ENCODE measurements around the gene KCNIP4. TPM values are rescaled to one million over a fixed set of nuclear protein-coding genes. Genes with fewer than 3 reads are reported as not detected.

The KCNIP4 gene
- total RNA-seq, 1 donor from 2014 or later, result 0.39 TPM

GRCh38 chr4:21749412-21749811 lies 199.2 kb downstream of the KCNIP4 start:
- no peak for TF ChIP-seq EZH2phosphoT487 (IDR thresholded peaks at IDR 0.05)
- no peak for TF ChIP-seq CTCF (IDR thresholded peaks at IDR 0.05)
- no peak for TF ChIP-seq EZH2 (IDR thresholded peaks at IDR 0.05)
- no peak overlapping the region for H3K4me2 ChIP-seq
- no peaks in the 10 kb centered on the region for H4K20me1 ChIP-seq (ENCODE audit: low read depth)
- H3K4me3 Mint-ChIP-seq, result no peak overlapping the region
- H3F3A ChIP-seq (ENCODE audit: low read depth), result no peaks in the 10 kb centered on the region
- H3K36me3 ChIP-seq, result no peaks in the 10 kb centered on the region
- H3K36me3 Mint-ChIP-seq, result no peaks in the 10 kb centered on the region
- no peaks in the 10 kb centered on the region for H3K79me2 ChIP-seq (ENCODE audit: low read depth)
- no peak overlapping the region for H3K27ac Mint-ChIP-seq
- H3K4me1 Mint-ChIP-seq, result no peaks in the 10 kb centered on the region
- DNase-seq (ENCODE audit: low spot score), result no peak
- no peak overlapping the region for H3K4me3 ChIP-seq
- no peak overlapping the region for H3K27ac ChIP-seq
- H3K27me3 ChIP-seq, result no peaks in the 10 kb centered on the region
- no peaks in the 10 kb centered on the region for H3K9me3 ChIP-seq (ENCODE audit: low read depth)
- H3K9me3 Mint-ChIP-seq, result no peaks in the 10 kb centered on the region
- H3K27me3 Mint-ChIP-seq (ENCODE audit: insufficient read depth, low read depth), result no peaks in the 10 kb centered on the region
- no peak overlapping the region for H2AFZ ChIP-seq (replicated peaks)
- H3K4me1 ChIP-seq, result peaks cover 4% of the 10 kb centered on the region
- no peak overlapping the region for H3K9ac ChIP-seq

GRCh38 chr4:21744046-21744445 lies 204.5 kb downstream of the KCNIP4 start:
- peaks cover 4% of the 10 kb centered on the region for H3K4me1 Mint-ChIP-seq
- no peak overlapping the region for H2AFZ ChIP-seq (replicated peaks)
- no peaks in the 10 kb centered on the region for H3K9me3 Mint-ChIP-seq
- H3K79me2 ChIP-seq (ENCODE audit: low read depth), result no peaks in the 10 kb centered on the region
- H3K4me3 Mint-ChIP-seq, result no peak overlapping the region
- H3F3A ChIP-seq (ENCODE audit: low read depth), result no peaks in the 10 kb centered on the region
- no peaks in the 10 kb centered on the region for H3K4me1 ChIP-seq
- H3K27ac Mint-ChIP-seq, result no peak overlapping the region
- no peaks in the 10 kb centered on the region for H4K20me1 ChIP-seq (ENCODE audit: low read depth)
- no peak overlapping the region for H3K9ac ChIP-seq
- H3K36me3 ChIP-seq, result no peaks in the 10 kb centered on the region
- no peaks in the 10 kb centered on the region for H3K27me3 Mint-ChIP-seq (ENCODE audit: insufficient read depth, low read depth)
- DNase-seq (ENCODE audit: low spot score), result no peak
- H3K36me3 Mint-ChIP-seq, result no peaks in the 10 kb centered on the region
- no peak overlapping the region for H3K27ac ChIP-seq
- no peak overlapping the region for H3K4me2 ChIP-seq
- TF ChIP-seq EZH2phosphoT487 (IDR thresholded peaks at IDR 0.05), result no peak
- TF ChIP-seq EZH2 (IDR thresholded peaks at IDR 0.05), result no peak
- no peak for TF ChIP-seq CTCF (IDR thresholded peaks at IDR 0.05)
- H3K9me3 ChIP-seq (ENCODE audit: low read depth), result no peaks in the 10 kb centered on the region
- H3K4me3 ChIP-seq, result no peak overlapping the region
- H3K27me3 ChIP-seq, result no peaks in the 10 kb centered on the region

DNA sequence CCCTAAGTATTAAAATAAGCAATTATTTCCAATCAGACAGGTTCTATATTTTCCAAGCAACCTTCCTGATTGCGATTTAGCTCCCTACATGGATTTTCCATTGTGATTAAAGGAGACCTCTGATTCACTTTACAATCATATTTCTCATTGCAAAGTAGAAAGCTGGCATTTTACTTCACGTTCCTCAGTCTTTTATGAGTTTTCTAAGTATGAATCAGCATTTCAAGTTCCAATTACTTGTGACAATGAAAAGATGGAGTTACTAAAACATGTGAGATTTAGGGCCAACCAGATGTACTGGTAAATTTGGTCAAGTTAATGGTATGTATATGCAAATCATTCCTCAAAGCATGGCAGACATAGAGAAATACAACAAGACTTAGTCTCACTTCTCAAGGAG lies 206.2 kb downstream of the KCNIP4 start:
- H3K4me1 Mint-ChIP-seq, result peaks cover 4% of the 10 kb centered on the region
- H3K4me1 ChIP-seq, result no peaks in the 10 kb centered on the region
- H3K27me3 Mint-ChIP-seq (ENCODE audit: insufficient read depth, low read depth), result no peaks in the 10 kb centered on the region
- no peaks in the 10 kb centered on the region for H3K27me3 ChIP-seq
- no peak overlapping the region for H2AFZ ChIP-seq (replicated peaks)
- H4K20me1 ChIP-seq (ENCODE audit: low read depth), result no peaks in the 10 kb centered on the region
- TF ChIP-seq CTCF (IDR thresholded peaks at IDR 0.05) (no peak), EZH2phosphoT487 (IDR thresholded peaks at IDR 0.05) (no peak), EZH2 (IDR thresholded peaks at IDR 0.05) (no peak)
- H3K9me3 ChIP-seq (ENCODE audit: low read depth), result no peaks in the 10 kb centered on the region
- H3K79me2 ChIP-seq (ENCODE audit: low read depth), result no peaks in the 10 kb centered on the region
- H3K9ac ChIP-seq, result no peak overlapping the region
- H3K36me3 Mint-ChIP-seq, result no peaks in the 10 kb centered on the region
- H3K9me3 Mint-ChIP-seq, result no peaks in the 10 kb centered on the region
- no peak overlapping the region for H3K27ac ChIP-seq
- no peak overlapping the region for H3K27ac Mint-ChIP-seq
- H3F3A ChIP-seq (ENCODE audit: low read depth), result no peaks in the 10 kb centered on the region
- H3K36me3 ChIP-seq, result no peaks in the 10 kb centered on the region
- H3K4me2 ChIP-seq, result no peak overlapping the region
- no peak overlapping the region for H3K4me3 Mint-ChIP-seq
- H3K4me3 ChIP-seq, result no peak overlapping the region
- no peak for DNase-seq (ENCODE audit: low spot score)
